ENCODE results near the gene MMP24. TPM values are rescaled to one million over a fixed set of nuclear protein-coding genes. Genes with fewer than 3 reads are reported as not detected.
A peak's percentile ranks its signal among the peaks of the same experiment; 100 is the strongest.
"Not testable (repeated sequence)": the region's sequence is repeated elsewhere in the genome, so short reads cannot be mapped to it uniquely, and the experiment has no call there.

Gene MMP24
- total RNA-seq, 2 donors from 2014 or later = not detected

- peak overlapping the region; percentile 84 to 99 for H3K27ac Mint-ChIP-seq
- no peak for ATAC-seq
- H3K36me3 Mint-ChIP-seq = peaks cover 0 to 7% of the 10 kb centered on the region in 2 donors
- no peaks in the 10 kb centered on the region for H3K9me3 Mint-ChIP-seq
- no peak for DNase-seq (ENCODE audit: low spot score in 2 of 2)
Observed at GRCh38 chr20:35304956-35305355, 78.5 kb downstream of the MMP24 start.

GRCh38 chr20:35305682-35306556 lies 79.4 kb downstream of the MMP24 start:
- Mint-ChIP-seq H3K27ac (peak overlapping the region; percentile 84 to 99), H3K9me3 (no peaks in the 10 kb centered on the region), H3K36me3 (peaks cover 0 to 7% of the 10 kb centered on the region in 2 donors)
- ATAC-seq (peak; percentile 97 to 99), DNase-seq (ENCODE audit: low spot score in 2 of 2) (peak; percentile 81 to 90)

GRCh38 chr20:35306931-35307517 lies 80.5 kb downstream of the MMP24 start:
- no peak for DNase-seq (ENCODE audit: low spot score in 2 of 2)
- peak overlapping the region in 1 of 2 donors; percentile 84 for H3K27ac Mint-ChIP-seq
- H3K36me3 Mint-ChIP-seq = peaks cover 0 to 7% of the 10 kb centered on the region in 2 donors
- no peak for ATAC-seq
- no peaks in the 10 kb centered on the region for H3K9me3 Mint-ChIP-seq

GRCh38 chr20:35307666-35308653 lies 81.5 kb downstream of the MMP24 start:
- Mint-ChIP-seq H3K36me3 (peaks cover 4 to 13% of the 10 kb centered on the region in 2 donors), H3K9me3 (no peaks in the 10 kb centered on the region), H3K27ac (peak overlapping the region in 1 of 2 donors; percentile 29)
- no peak for ATAC-seq
- DNase-seq (ENCODE audit: low spot score in 2 of 2) = no peak

GRCh38 chr20:35311409-35311808 lies 84.9 kb downstream of the MMP24 start:
- peak overlapping the region; percentile 14 to 84 for H3K27ac Mint-ChIP-seq
- H3K9me3 Mint-ChIP-seq = no peaks in the 10 kb centered on the region
- DNase-seq (ENCODE audit: low spot score in 2 of 2) (peak in 1 of 2 donors; percentile 77), ATAC-seq (peak; percentile 65 to 80)
- H3K36me3 Mint-ChIP-seq = peaks cover 4 to 6% of the 10 kb centered on the region in 2 donors

- Mint-ChIP-seq H3K36me3 (peaks cover 4 to 6% of the 10 kb centered on the region in 2 donors), H3K27ac (peak overlapping the region; percentile 38 to 84), H3K9me3 (no peaks in the 10 kb centered on the region)
- DNase-seq (ENCODE audit: low spot score in 2 of 2) = no peak
- ATAC-seq = no peak
Observed at GRCh38 chr20:35311822-35312221, 85.3 kb downstream of the MMP24 start.

GRCh38 chr20:35312318-35312717 lies 85.8 kb downstream of the MMP24 start:
- H3K9me3 Mint-ChIP-seq = no peaks in the 10 kb centered on the region
- peaks cover 4 to 6% of the 10 kb centered on the region in 2 donors for H3K36me3 Mint-ChIP-seq
- ATAC-seq (peak; percentile 66 to 88), DNase-seq (ENCODE audit: low spot score in 2 of 2) (no peak)
- H3K27ac Mint-ChIP-seq = peak overlapping the region; percentile 38 to 84

- peak overlapping the region; percentile 78 to 80 for H3K27ac Mint-ChIP-seq
- ATAC-seq (no peak), DNase-seq (ENCODE audit: low spot score in 2 of 2) (no peak)
- H3K9me3 Mint-ChIP-seq = no peaks in the 10 kb centered on the region
- peaks cover 4 to 6% of the 10 kb centered on the region in 2 donors for H3K36me3 Mint-ChIP-seq
Observed at GRCh38 chr20:35314816-35315631, 88.5 kb downstream of the MMP24 start.

GRCh38 chr20:35315632-35316020 lies 89.1 kb downstream of the MMP24 start:
- peak overlapping the region; percentile 78 to 80 for H3K27ac Mint-ChIP-seq
- not testable (repeated sequence) for DNase-seq (ENCODE audit: low spot score in 2 of 2); H3K9me3 Mint-ChIP-seq; ATAC-seq; H3K36me3 Mint-ChIP-seq

GRCh38 chr20:35316086-35316485 lies 89.6 kb downstream of the MMP24 start:
- H3K9me3 Mint-ChIP-seq = no peaks in the 10 kb centered on the region
- H3K27ac Mint-ChIP-seq = peak overlapping the region; percentile 10 to 78
- H3K36me3 Mint-ChIP-seq = peaks cover 4 to 6% of the 10 kb centered on the region in 2 donors
- no peak for ATAC-seq
- DNase-seq (ENCODE audit: low spot score in 2 of 2) = no peak

- ATAC-seq (no peak), DNase-seq (ENCODE audit: low spot score in 2 of 2) (no peak)
- Mint-ChIP-seq H3K36me3 (peaks cover 2 to 3% of the 10 kb centered on the region in 2 donors), H3K9me3 (no peaks in the 10 kb centered on the region), H3K27ac (peak overlapping the region; percentile 0 to 47)
Observed at GRCh38 chr20:35317416-35318210, 91.1 kb downstream of the MMP24 start.

GRCh38 chr20:35318502-35319157 lies 92.1 kb downstream of the MMP24 start:
- no peaks in the 10 kb centered on the region for H3K9me3 Mint-ChIP-seq
- no peaks in the 10 kb centered on the region for H3K36me3 Mint-ChIP-seq
- ATAC-seq (peak; percentile 49 to 55), DNase-seq (ENCODE audit: low spot score in 2 of 2) (no peak)
- peak overlapping the region; percentile 0 to 65 for H3K27ac Mint-ChIP-seq

- H3K27ac Mint-ChIP-seq = peak overlapping the region; percentile 0 to 75
- H3K36me3 Mint-ChIP-seq = no peaks in the 10 kb centered on the region
- H3K9me3 Mint-ChIP-seq = no peaks in the 10 kb centered on the region
- ATAC-seq (no peak), DNase-seq (ENCODE audit: low spot score in 2 of 2) (no peak)
Observed at GRCh38 chr20:35319192-35319870, 92.8 kb downstream of the MMP24 start.

GRCh38 chr20:35319871-35320197 lies 93.3 kb downstream of the MMP24 start:
- no peaks in the 10 kb centered on the region for H3K9me3 Mint-ChIP-seq
- DNase-seq (ENCODE audit: low spot score in 2 of 2) = no peak
- no peaks in the 10 kb centered on the region for H3K36me3 Mint-ChIP-seq
- ATAC-seq = no peak
- H3K27ac Mint-ChIP-seq = no peak overlapping the region
